Body of pancreas (tissue), 4 donors: ENCODE results near the gene FREM3. TPM values are rescaled to one million over a fixed set of nuclear protein-coding genes. Genes with fewer than 3 reads are reported as not detected.

Experiments used
- ATAC-seq: fragments of 150-250 bp; one replicate; pipeline ENCODE4 v1.9.1; 2016
- DNase-seq, 4 donors: peaks; one replicate each; pipeline ENCODE4 v3.0.0-alpha.2; 2019
- H3K27ac ChIP-seq, 4 donors: fragments of 200-600 bp; sonication (generic); 1 replicate in 3 of 4; 2 replicates in 1 of 4; pipeline versions ENCODE4 v1.5.1 to v1.6.1; 2016 to 2019; ENCODE audit warnings: mild to moderate bottlenecking in 1 of 4, mixed read lengths in 1 of 4, moderate library complexity in 1 of 4
- H3K27me3 ChIP-seq, 2 donors: fragments of 200-600 bp; sonication (generic); one replicate each; pipeline ENCODE4 v1.6.0; 2016; ENCODE audit warnings: mild to moderate bottlenecking in 1 of 2
- H3K36me3 ChIP-seq, 2 donors: fragments of 200-600 bp; sonication (generic); replicated peaks in 1 of 2; 2 replicates each; pipeline ENCODE4 v1.5.1; 2016; ENCODE audit warnings: low read depth in 2 of 2; ENCODE audit not compliant: insufficient read depth in 1 of 2
- H3K4me1 ChIP-seq: fragments of 200-600 bp; sonication (generic); one replicate; pipeline ENCODE4 v1.6.0; 2016
- H3K4me3 ChIP-seq, 2 donors: fragments of 200-600 bp; sonication (generic); 1 replicate in 1 of 2; 2 replicates in 1 of 2; pipeline ENCODE4 v1.5.1; 2016 to 2019
- H3K9me3 ChIP-seq, 3 donors: fragments of 200-600 bp; sonication (generic); 1 replicate in 2 of 3; 2 replicates in 1 of 3; pipeline ENCODE4 v1.5.1; 2016
- POLR2A ChIP-seq, 3 donors: fragments of 450-650 bp; IDR thresholded peaks; one replicate each; pipeline ENCODE4 v1.6.1; 2016; ENCODE audit warnings: antibody characterized with exemption in 3 of 3, mild to moderate bottlenecking in 2 of 3
- WGBS, 2 donors: methylation state at CpG; one replicate each; pipeline ENCODE4 v1.1.5; 2017; 5-methylcytosine and 5-hydroxymethylcytosine counted together
- intact Hi-C: fragments of 100-400 bp; cut with DNase I; formaldehyde crosslinking; loops from one replicate; pipeline ENCODE4 v1.15.1; 2023
- total RNA-seq, 2 donors: library from RNA; depleted of rRNA; stranded (reverse); fragments of >200 nt; gene quantifications; one replicate each; pipeline ENCODE4 v1.1.0, GENCODE V29; 2016
- TF ChIP-seq, protein P1 (sequence below), 7 experiments: fragments of 450-650 bp in 4 of 7; fragments of 200-600 bp in 3 of 7; sonication (generic) in 3 of 7; IDR thresholded peaks; one replicate each; pipeline ENCODE4 v1.5.1; 2016 to 2019; ENCODE audit warnings: antibody characterized with exemption in 7 of 7

Gene FREM3
- total RNA-seq, 2 donors from 2014 or later: not detected

GRCh38 chr4:143558823-143559756 lies 141.4 kb downstream of the FREM3 start:
- H3K9me3 ChIP-seq: no peaks in the 10 kb centered on the region
- ATAC-seq (peak; percentile 95), DNase-seq (peak; percentile 86 to 92 (median 89))
- H3K36me3 ChIP-seq: no peaks in the 10 kb centered on the region
- H3K4me3 ChIP-seq: peak overlapping the region; percentile 35 to 49
- WGBS, 2 donors: 0 to 1% methylated on average over 22 to 57 of the region's 57 CpGs
- H3K27me3 ChIP-seq: no peaks in the 10 kb centered on the region
- TF ChIP-seq, protein P1, sequence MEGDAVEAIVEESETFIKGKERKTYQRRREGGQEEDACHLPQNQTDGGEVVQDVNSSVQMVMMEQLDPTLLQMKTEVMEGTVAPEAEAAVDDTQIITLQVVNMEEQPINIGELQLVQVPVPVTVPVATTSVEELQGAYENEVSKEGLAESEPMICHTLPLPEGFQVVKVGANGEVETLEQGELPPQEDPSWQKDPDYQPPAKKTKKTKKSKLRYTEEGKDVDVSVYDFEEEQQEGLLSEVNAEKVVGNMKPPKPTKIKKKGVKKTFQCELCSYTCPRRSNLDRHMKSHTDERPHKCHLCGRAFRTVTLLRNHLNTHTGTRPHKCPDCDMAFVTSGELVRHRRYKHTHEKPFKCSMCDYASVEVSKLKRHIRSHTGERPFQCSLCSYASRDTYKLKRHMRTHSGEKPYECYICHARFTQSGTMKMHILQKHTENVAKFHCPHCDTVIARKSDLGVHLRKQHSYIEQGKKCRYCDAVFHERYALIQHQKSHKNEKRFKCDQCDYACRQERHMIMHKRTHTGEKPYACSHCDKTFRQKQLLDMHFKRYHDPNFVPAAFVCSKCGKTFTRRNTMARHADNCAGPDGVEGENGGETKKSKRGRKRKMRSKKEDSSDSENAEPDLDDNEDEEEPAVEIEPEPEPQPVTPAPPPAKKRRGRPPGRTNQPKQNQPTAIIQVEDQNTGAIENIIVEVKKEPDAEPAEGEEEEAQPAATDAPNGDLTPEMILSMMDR (IDR thresholded peaks at IDR 0.05): peak; percentile 50 to 91 (median 80)
- peak; percentile 11 to 67 (median 61) for TF ChIP-seq POLR2A (IDR thresholded peaks at IDR 0.05)
- intact Hi-C loops: no loop called here
- H3K27ac ChIP-seq: peak overlapping the region; percentile 75 to 84 (median 80)
- peaks cover 20% of the 10 kb centered on the region for H3K4me1 ChIP-seq

GRCh38 chr4:143558286-143558685 lies 142.2 kb downstream of the FREM3 start:
- Histone ChIP-seq H3K4me1 (peaks cover 20% of the 10 kb centered on the region), H3K27ac (peak overlapping the region in 2 of 4 donors; percentile 75 to 77), H3K4me3 (no peak overlapping the region), H3K36me3 (no peaks in the 10 kb centered on the region), H3K9me3 (no peaks in the 10 kb centered on the region), H3K27me3 (no peaks in the 10 kb centered on the region)
- WGBS, 2 donors: 72 to 79% methylated on average over 2 of the region's 2 CpGs
- TF ChIP-seq, protein P1 (IDR thresholded peaks at IDR 0.05): no peak
- TF ChIP-seq POLR2A (IDR thresholded peaks at IDR 0.05): no peak
- DNase-seq (no peak), ATAC-seq (no peak)
- intact Hi-C loops: no loop called here

- no peaks in the 10 kb centered on the region for H3K36me3 ChIP-seq
- 85 to 88% methylated on average over 5 of the region's 5 CpGs for WGBS, 2 donors
- no peaks in the 10 kb centered on the region for H3K27me3 ChIP-seq
- H3K9me3 ChIP-seq: no peaks in the 10 kb centered on the region
- no peak overlapping the region for H3K4me3 ChIP-seq
- peaks cover 26% of the 10 kb centered on the region for H3K4me1 ChIP-seq
- TF ChIP-seq, protein P1 (IDR thresholded peaks at IDR 0.05): no peak
- TF ChIP-seq POLR2A (IDR thresholded peaks at IDR 0.05): no peak
- DNase-seq (no peak), ATAC-seq (no peak)
- no peak overlapping the region for H3K27ac ChIP-seq
- intact Hi-C loops: no loop called here
These were observed 144.8 kb downstream of the FREM3 start for GRCh38 chr4:143555676-143556075.

- peaks cover 23% of the 10 kb centered on the region for H3K4me1 ChIP-seq
- intact Hi-C loops: no loop called here
- no peak overlapping the region for H3K27ac ChIP-seq
- ATAC-seq (no peak), DNase-seq (no peak)
- 66 to 68% methylated on average over 4 of the region's 4 CpGs for WGBS, 2 donors
- H3K27me3 ChIP-seq: no peaks in the 10 kb centered on the region
- H3K9me3 ChIP-seq: no peaks in the 10 kb centered on the region
- no peak for TF ChIP-seq POLR2A (IDR thresholded peaks at IDR 0.05)
- TF ChIP-seq, protein P1 (IDR thresholded peaks at IDR 0.05): no peak
- no peaks in the 10 kb centered on the region for H3K36me3 ChIP-seq
- H3K4me3 ChIP-seq: no peak overlapping the region
These were observed 145.5 kb downstream of the FREM3 start for GRCh38 chr4:143554728-143555597.
